Glomerular visceral epithelial cell (primary cell): Measurements from ENCODE around the gene SLMAP.

Source experiments
- DNase-seq: peaks from one replicate; pipeline ENCODE4 v3.0.0-alpha.2; 2016; ENCODE audit errors: extremely low spot score

SLMAP gene

DNA sequence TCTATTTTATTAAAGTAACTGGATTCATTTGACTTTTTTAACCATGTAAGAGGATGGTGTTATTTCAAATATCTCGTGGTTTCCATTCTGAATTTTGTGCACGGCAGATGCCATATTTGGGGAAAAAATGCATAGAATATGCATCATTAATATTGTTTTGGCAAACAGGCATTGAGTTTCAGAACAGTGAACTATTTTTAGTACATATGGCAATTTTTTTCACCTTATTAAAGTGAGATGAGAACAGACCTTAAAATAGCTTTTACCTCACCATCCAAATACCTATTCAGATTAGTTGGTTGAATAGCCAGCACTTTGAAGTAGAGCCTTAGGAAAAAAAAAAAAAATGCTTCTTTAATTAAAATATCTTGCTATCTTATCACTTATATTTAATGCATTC, 134.8 kb downstream of the SLMAP start:
- DNase-seq = no peak

DNA sequence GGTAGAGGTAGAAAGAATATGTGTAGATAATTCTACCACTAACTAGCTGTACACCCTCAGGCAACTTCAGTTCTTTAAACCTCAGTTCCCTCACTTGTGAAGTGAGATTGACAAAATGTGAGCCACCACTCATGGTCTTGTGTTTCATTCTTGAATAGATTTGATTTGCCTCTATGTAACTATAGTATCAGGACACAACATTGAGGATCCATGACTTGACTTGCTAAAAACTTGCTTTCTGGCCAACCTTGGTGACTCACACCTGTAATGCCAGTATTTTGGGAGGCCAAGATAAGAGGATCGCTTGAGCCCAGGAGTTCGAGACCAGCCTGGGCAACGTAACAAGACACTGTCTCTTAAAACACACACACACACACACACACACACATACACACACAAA, 136.3 kb downstream of the SLMAP start:
- no peak for DNase-seq

DNA sequence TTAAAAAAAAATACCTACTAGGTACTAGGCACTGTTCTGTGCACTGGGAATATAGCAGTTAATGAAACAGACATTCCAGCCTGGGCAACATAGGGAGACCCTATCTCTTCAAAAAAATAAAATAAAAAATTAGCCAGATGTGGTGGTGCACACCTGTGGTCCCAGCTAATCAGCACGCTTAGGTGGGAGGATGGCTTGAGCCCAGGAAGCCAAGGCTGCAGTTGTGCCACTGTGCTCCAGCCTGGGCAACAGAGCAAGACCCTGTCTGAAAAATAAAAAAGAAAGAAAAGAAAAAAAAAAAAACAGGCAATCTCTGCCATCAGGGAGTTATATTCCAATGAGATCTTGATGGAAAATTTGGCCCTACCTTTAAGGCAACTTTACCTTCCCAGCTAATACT, 137.0 kb downstream of the SLMAP start:
- DNase-seq = no peak

DNA sequence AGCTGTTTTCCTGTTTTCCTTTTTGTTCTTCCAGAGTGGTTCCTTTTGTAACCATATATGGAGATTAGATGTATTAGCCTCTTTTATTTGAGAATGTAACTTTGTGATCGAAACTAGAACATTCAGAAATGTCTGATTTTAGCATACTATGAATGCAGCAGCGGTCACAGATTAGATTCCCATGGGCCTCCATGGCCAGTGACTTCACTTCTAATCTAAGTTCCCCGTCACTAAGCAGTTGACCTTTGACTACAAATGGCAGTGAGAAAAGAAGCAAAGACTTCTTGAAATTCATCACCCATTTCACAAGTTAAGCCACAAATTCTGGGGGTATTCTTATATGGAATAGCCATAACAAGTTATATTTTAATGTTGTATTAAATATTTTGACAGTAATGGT, 137.6 kb downstream of the SLMAP start:
- DNase-seq = no peak

- DNase-seq = no peak
Measured at GRCh38 chr3:57896031-57896430, 139.9 kb downstream of the SLMAP start.

DNA sequence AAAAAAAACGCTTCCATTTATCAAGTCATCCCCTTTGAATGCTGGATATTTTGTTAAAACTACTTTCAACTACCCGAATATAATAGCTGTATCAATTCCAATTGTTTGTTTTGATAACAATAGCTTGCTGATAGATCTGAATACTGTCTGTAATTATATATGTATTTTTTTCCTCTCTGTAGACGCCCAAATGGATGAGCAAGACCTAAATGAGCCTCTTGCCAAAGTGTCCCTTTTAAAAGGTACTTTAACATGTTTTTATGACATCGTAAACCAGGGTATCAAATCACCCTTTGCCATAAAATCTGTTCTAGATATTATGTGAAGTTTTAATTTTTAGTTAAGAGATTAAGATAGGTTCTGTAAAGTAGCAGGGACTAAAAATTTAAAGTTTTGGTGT, 140.6 kb downstream of the SLMAP start:
- no peak for DNase-seq

DNA sequence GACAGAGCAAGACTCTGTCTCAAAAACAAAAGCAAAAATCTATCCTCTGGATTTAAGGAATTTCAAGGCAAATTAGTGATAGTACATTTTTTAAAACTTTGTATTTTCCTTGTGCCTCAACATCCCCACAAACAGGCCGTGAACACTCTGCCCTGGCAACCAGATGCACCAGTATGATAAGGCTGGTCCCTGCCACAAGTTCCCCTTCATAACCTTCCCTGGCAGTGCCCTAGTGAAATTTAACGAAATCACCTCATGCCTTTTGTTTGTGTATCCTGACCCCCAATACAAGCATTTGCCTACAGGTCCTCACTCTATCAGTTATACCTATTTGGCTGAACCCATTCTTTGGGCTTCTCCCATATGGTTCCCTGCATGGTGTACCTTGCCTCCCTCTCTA, 144.7 kb downstream of the SLMAP start:
- no peak for DNase-seq

DNA sequence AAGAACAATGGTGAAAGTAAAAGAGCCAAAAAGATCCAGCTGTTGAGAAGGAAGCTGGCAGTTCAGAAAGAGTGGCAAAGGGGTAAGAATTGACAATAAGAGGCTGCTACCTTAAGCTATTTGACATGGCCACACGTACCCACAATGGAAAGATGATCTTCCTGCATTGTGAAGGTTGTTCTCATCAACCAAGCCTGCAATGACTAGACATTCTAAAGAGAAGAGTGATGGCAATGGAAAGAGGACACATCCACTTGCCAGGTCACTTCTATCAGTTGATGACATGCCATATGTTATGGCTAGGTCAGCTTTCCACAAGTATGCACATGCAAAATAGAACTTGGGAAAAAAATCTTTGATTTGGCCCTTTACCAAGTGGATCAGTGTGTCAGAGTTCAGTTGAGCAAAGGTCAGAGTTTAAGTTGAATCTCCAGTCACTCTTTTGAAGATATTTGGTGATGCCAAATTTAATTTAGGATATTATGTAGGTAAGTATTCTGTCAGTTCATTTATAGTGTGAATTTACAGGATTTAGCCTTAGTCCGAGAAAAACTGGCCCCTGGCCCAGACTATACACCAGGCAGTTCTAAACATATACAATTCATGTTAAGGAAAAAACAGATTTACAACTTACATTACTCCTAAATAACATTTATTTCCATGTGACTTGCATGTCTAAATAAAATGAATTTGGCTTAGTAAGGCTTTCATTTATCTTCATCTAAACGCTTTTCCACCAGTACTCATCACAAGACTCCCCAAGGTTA, 147.2 kb downstream of the SLMAP start:
- no peak for DNase-seq

DNA sequence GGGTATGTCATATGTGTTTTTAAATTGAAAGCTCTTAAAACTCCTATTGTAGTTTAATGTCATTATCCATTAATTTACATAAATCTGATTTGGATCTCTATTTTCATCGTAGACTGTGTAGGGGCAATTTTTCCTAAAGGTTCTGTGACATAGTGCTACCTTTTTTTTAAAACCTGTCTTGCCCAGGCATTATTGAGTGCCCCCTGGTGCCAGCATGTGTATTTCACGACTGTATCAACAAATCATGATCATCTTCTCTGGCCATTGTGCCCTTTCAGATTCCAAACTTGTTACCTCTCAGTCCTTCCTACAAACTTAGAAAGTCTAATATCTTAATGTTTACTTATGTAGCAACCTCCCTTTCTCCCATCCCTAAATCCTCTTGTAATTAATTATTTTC, 154.9 kb downstream of the SLMAP start:
- peak; percentile 19 for DNase-seq

- no peak for DNase-seq
Measured at GRCh38 chr3:57911593-57911992, 155.5 kb downstream of the SLMAP start.

DNA sequence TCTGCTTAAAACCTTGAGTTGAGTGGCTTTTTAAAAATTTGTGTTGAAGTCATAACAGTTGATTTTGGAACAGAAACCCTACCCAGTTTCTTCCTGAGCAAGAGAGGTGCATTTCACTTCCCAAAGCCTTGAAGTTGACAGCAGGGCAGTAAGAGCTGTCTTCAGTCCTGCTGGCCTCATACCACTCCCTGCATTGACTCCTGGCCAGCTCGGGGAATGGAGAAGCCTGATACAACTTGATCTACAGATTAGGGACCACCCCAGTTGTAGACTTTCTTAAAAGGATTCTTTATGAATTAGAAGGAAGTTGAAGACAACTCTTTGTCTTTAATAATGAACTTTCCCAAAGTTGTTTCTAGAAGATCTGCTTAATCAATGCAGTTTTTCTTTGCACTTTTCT, 161.5 kb downstream of the SLMAP start:
- DNase-seq = no peak

GRCh38 chr3:57918123-57918837, 162.2 kb downstream of the SLMAP start:
- no peak for DNase-seq

DNA sequence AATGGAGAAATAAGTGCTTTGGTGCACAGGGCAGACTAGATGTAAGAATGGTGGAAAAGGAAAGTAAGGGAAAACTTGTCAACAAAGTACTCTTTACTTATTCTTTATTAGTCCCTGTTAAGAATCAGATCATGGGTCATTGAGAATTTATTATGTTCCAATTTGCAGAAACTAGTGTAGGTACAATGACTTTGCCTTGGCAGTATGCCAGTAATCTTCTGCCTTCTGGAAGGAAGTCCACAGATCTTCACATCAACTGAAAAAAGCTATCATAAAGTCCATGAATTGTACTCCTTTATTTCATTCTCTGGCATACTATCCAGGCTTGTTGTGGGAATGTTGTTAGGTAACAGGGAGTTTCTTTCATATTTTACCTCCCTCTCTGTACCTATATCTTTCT, 163.9 kb downstream of the SLMAP start:
- no peak for DNase-seq

DNA sequence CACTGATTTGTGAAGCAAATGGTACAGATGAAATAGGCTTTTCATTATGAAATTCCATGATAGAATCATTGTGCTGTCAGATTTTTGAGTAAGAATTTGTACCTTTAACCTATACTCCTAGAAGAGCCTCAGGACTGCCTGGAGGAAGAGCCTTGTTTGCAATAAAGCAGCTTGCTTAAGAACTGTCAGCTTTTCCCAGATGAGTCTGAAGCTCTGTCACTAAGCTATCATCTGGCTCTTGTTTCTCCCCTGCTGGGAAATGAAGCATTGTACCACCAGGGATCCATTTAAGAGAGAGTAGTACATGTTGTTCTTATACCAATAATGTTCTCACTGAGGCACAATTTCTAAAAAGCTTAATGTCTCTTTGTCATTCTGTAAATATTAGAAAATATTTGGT, 167.0 kb downstream of the SLMAP start:
- no peak for DNase-seq

DNA sequence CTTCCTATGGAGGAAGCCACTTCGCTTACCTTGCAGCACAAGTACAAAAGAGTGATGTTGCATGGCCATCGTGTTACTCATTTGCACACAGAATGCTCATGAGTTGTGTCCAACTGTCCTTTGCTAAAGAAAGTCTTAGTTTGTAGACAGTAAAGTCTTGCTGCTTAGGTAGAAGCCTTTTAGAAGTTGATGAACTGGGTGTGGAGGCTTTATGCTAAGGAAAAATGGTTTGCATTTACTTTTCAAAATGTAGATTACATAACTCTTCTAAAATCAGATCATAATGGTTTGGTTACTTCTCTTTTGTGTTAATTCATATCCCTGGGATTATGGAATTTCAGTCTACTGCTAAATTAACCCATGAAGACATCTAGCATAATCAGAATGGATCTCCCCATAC, 167.6 kb downstream of the SLMAP start:
- DNase-seq = no peak

DNA sequence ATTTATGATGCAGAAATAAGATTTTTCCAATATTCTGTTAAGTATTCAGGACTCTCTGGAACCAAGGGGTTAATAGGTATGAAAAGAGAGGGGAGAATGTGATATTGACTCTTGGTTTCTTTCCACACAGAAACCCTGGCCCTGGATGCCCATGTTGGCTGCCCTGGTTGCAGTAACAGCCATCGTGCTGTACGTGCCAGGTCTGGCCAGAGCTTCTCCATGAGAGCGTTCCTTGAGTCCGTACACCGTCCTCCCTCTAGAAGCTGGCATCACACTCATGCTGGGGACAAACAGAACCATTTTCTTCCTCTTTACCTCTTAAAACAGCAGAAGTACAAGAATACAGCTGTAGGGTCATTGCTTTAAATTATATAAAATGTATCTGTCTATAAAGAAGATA, 171.1 kb downstream of the SLMAP start:
- DNase-seq = no peak

GRCh38 chr3:57927916-57928315, 171.8 kb downstream of the SLMAP start:
- no peak for DNase-seq

GRCh38 chr3:57928511-57928910, 172.4 kb downstream of the SLMAP start:
- no peak for DNase-seq

DNA sequence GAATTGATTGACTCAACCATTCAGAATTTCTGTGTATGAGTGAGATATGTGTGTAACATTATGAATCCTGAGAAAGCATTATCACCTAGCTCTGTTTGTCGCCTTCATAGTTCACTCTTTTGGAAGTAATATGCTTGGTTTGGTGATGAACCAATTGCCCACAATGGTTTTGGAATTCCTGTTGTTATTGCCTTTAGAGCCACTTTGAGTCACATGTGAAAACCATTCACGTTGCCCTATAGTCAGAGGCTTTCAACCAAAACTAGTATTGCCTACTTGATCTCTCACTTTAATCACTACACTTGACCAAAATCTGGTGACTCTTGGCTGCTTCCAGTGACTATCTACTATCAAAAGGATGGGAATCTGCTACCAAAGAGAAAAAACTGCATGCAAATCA, 173.9 kb downstream of the SLMAP start:
- no peak for DNase-seq

GRCh38 chr3:57933602-57934001, 177.5 kb downstream of the SLMAP start:
- no peak for DNase-seq

- no peak for DNase-seq
Measured at GRCh38 chr3:57934373-57934772, 178.3 kb downstream of the SLMAP start.

GRCh38 chr3:57935539-57935938, 179.4 kb downstream of the SLMAP start:
- no peak for DNase-seq

DNA sequence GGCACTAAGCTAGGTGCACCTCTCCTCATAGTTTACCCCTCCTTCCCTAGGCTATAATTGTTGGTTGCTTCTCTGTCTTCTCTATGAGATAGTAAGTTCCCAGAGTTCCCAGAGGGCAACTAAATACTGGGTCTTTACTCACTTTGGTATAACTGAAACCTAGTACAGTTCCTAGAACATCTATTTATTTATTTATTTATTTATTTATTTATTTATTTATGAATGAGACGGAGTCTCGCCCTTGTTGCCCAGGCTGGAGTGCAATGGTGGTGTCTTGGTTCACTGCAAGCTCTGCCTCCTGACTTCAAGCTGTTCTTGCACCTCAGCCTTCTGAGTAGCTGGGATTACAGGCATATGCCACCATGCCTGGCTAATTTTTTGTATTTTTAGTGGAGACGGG, 181.0 kb downstream of the SLMAP start:
- no peak for DNase-seq

DNA sequence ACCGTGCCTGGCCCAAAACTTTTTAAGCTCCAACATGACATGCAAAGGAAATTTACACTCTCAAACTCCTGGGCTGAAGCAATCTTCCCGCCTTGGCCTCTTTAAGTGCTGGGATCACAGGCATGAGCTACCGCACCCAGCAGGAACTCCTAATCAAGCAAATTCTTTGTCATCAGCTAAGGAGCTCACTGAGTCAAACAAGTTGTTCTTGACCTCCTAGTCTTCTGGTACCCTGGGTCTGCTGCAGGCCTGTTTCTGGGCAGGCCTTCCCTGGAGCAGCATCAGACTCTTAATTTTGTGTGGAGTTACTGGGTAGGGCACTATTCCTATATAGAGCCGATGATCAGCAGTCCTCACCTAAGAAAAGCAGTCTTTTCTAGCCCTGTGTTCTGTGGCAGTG, 183.7 kb downstream of the SLMAP start:
- no peak for DNase-seq
